CD4-positive, alpha-beta T cell treated with Interleukin-2 at 100 ng/mL for 4 hours (primary cell): ENCODE results near the gene NPFFR1.
"Not testable (repeated sequence)": the region's sequence is repeated elsewhere in the genome, so short reads cannot be mapped to it uniquely, and the experiment has no call there.

Experiments
- DNase-seq: peaks from one replicate; pipeline ENCODE4 v3.0.0-alpha.2; 2020; ENCODE audit warnings: low spot score

The NPFFR1 gene

DNA sequence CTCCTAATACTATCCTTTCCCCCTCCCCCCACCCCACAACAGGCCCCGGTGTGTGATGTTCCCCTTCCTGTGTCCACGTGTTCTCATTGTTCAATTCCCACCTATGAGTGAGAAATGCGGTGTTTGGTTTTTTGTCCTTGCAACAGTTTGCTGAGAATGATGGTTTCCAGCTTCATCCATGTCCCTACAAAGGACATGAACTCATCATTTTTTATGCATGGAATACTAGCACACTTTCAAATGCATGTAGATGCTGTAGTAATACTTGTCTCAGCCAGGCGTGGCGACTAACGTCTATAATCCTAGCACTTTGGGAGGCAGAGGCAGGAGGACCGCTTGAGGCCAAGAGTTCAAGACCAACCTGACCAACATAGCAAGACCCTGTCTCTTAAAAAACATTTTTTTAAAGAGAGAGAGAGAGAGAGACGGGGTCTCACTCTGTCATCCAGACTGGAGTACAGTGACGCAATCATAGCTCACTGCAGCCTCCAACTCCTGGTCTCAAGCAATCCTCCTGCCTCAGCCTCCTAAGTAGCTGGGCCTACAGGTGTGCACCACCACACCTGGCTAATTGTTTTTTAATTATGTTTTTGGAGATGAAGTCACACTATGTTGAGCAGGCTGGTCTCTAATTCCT is 60.9 kb downstream of the NPFFR1 start:
- DNase-seq: not testable (repeated sequence)

DNA sequence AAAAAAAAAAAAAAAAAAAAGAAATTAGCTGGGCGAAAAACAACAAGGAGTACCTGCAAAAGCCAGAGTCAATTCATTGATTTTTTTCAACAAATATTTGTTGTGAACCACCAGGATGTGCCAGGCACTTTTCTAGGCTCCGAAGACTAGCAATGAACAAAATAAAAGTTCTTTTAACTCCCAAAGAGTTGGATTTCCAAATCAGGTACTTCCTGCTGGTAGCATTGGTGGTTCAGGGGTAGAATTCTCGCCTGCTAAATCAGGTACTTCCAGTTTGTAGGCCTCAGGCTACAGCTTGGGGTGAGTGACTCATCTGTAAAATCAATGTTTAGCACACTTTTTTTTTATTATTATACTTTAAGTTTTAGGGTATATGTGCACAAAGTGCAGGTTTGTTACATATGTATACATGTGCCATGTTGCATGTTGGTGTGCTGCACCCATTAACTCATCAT is 61.4 kb downstream of the NPFFR1 start:
- no peak for DNase-seq

DNA sequence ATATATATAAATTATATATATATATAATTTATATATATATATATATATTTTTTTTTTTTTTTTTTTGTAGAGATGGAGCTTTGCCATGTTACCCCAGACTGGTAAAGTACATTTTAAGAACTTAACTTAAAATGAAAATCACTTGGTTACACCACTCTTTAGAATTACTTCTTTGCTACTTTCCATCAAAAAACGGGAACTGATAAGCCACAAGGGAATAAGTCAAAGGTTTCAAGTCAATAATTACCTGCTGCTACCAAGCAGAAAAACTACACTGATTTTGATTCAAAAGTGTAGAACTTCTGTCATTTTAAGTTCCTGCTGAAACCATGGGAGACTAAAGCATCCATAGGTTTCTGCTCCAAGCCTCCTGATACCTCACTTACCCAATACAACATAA is 62.8 kb downstream of the NPFFR1 start:
- no peak for DNase-seq

DNA sequence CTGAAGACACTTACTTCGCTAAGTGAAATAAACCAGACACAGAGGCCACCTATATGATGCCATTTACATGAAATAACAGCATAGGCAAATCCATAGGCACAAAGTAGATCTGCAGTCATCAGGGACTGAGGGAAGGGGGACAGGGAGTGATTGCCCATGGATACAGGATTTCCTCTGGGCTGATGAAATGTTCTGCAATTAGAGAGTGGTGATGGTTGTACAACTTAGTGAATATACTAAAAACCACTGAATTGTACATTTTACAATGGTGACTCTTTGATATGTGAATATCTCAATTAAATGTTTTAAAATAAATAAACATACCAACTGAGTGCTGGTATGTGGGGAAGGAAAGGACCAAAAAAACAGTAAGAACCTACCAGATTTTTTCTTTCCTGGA is 70.9 kb downstream of the NPFFR1 start:
- no peak for DNase-seq

DNA sequence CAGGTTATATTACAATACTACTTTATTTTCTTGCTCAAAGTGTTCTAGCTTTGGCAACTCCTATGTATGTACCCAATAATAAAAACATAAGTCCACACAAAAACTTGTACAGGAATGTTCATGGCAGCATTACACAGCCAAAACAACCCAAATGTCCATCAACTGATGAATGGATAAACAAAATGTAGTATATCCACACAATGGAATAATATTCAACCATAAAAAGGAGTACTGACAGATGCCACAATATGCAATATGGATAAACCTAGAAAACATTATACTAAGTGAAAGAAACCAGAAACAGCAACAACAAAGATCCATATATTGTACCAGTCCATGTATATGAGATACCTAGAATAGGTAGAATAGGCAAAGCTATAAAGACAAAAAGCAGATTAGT is 71.5 kb downstream of the NPFFR1 start:
- no peak for DNase-seq

DNA sequence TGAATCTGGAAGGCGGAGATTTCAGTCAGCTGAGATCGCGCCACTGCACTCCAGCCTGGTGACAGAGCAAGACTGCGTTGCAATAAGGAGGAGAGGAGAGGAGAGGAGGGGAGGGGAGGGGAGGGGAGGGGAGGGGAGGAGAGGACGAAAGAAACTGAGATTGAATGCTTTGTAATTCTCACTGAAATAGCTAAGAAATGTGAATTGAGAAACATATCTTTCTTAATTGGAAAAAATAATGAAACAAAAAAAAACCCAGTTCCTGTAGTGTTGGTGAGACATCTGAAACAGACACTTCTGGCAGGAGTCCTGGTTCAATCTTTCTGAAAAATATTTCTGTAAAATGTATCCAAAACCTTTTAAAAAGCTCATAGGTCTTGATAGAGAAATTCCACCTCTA is 77.0 kb downstream of the NPFFR1 start:
- DNase-seq: no peak

DNA sequence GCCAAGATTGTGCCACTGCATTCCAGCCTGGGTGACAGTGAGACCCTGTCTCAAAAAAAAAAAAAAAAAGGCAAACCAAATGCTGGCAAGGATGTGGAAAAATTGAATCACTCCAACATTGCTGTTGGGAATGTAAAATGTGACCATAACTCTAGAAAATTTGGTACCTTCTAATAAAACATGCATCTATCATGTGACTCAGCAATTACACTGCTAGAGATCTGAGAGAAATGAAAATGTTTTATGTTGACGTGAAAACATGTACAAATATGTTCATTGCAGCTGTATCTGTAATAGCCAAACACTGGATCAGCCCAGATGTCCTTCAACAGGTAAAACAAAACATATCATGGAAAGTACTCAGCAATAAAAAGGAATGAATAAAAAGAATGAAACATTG is 82.7 kb downstream of the NPFFR1 start:
- DNase-seq: no peak

DNA sequence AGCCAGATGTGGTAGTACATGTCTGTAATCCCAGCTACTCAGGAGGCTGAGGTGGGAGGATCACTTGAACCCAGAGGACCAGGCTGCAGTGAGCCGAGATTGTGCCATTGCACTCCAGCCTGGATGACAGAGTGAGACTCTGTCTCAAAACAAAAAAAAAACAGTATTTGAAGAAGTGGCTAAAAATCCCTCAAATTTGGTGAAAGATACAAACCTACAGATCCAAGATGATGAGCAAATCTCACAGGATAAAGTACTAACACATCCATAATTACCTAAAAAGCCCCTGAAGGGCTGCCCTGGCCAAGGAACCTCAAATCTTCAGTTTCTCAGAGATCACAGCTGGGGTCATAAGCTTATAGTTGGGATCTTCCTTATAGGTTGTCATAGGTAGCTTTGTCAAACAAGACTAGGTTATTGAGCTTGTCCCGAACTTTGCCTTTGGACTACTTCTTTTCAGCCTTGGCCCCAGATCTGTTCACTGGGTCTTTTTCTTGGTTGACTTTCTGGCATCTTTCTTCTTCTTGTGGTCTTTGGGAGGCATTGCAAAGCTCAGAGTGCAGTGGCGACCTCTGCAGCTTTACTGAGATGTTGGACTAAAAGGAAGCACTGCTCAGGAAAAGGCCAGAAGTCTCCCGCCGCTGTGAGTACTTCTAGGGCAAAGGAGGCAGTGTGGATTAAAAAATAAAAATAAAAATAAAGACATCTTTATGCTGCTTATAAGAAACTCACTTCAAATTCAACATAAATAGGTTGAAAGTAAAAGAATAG is 84.9 kb downstream of the NPFFR1 start:
- no peak for DNase-seq
